GM19328 (cell line): ENCODE data around the gene TOR4A.

Source experiments
- ATAC-seq: cut with Tn5 transposase; IDR thresholded peaks from one replicate; pipeline ENCODE4 v1.9.1; 2021; ENCODE audit warnings: mild to moderate bottlenecking, moderate library complexity; ENCODE audit not compliant: unreplicated experiment

Gene TOR4A

GRCh38 chr9:137277329-137278041, at the start of gene TOR4A:
Gene TOR4A, plus strand, starts transcription at chr9:137277726. Its CDS starts 964 bp downstream, at chr9:137278690.
- peak; percentile 49 for ATAC-seq

GRCh38 chr9:137227853-137228505, 49.5 kb upstream of the TOR4A start:
- ATAC-seq: no peak

GRCh38 chr9:137228506-137228967, 49.0 kb upstream of the TOR4A start:
- ATAC-seq: no peak

- no peak for ATAC-seq
These were observed 48.3 kb upstream of the TOR4A start for GRCh38 chr9:137228968-137229896.

GRCh38 chr9:137229903-137230704, 47.4 kb upstream of the TOR4A start:
- no peak for ATAC-seq

- ATAC-seq: no peak
These were observed 46.7 kb upstream of the TOR4A start, which contains the start of gene SLC34A3 for GRCh38 chr9:137230705-137231371. Gene SLC34A3, plus strand, starts transcription at chr9:137230901. Its CDS starts 802 bp downstream, at chr9:137231703.

GRCh38 chr9:137231372-137232039, 46.0 kb upstream of the TOR4A start:
- no peak for ATAC-seq

GRCh38 chr9:137232101-137232500, 45.4 kb upstream of the TOR4A start:
- no peak for ATAC-seq

- ATAC-seq: no peak
These were observed 45.0 kb upstream of the TOR4A start for GRCh38 chr9:137232510-137232909.

- ATAC-seq: no peak
These were observed 44.2 kb upstream of the TOR4A start for GRCh38 chr9:137233143-137233980.

- no peak for ATAC-seq
These were observed 43.4 kb upstream of the TOR4A start for GRCh38 chr9:137234055-137234697.

- no peak for ATAC-seq
These were observed 42.6 kb upstream of the TOR4A start for GRCh38 chr9:137234758-137235423.

GRCh38 chr9:137235424-137236237, 41.9 kb upstream of the TOR4A start:
- no peak for ATAC-seq

- no peak for ATAC-seq
These were observed 41.1 kb upstream of the TOR4A start for GRCh38 chr9:137236238-137236935.

GRCh38 chr9:137236936-137237421, 40.5 kb upstream of the TOR4A start:
- ATAC-seq: no peak
